IPS-11a (cell line): Measurements from ENCODE around the gene IRF8.
"Not testable (repeated sequence)": the region's sequence is repeated elsewhere in the genome, so short reads cannot be mapped to it uniquely, and the experiment has no call there.

Source experiments
- H3K4me3 ChIP-seq: one replicate; pipeline ENCODE4 v1.5.1; 2013; ENCODE audit warnings: low read depth, low read length, control low read depth

Gene IRF8

GRCh38 chr16:85934210-85934609, 35.2 kb downstream of the IRF8 start:
- no peak overlapping the region for H3K4me3 ChIP-seq

DNA sequence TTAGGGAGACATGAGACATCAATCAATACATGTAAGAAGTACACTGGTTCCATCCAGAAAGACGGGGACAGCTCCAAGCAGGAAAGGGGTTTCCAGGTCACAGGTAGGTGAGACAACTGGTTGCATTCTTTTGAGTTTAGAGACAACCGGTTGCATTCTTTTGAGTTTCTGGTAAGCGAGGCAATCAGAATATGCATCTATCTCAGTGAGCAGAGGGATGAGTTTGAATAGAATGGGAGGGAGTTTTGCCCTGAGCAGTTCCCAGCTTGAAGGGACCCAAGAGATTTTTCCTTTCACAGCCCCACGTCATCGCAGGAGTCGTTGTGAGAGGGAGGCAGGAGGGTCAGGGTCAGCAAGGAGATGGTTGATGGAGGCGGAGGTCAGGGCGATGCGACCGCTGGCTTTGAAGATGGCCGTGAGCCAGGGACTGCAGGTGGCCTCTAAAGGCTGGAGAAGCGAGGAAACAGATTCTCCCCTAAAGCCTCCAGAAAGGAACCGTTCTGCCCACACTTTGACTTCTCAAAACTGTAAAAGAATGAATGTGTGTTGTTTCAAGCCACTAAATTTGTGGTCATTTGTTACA, 36.5 kb downstream of the IRF8 start:
- no peak overlapping the region for H3K4me3 ChIP-seq

- H3K4me3 ChIP-seq: no peak overlapping the region
Measured at GRCh38 chr16:85935974-85936760, 37.2 kb downstream of the IRF8 start.

- H3K4me3 ChIP-seq: no peak overlapping the region
Measured at GRCh38 chr16:85936816-85937215, 37.9 kb downstream of the IRF8 start.

- H3K4me3 ChIP-seq: no peak overlapping the region
Measured at GRCh38 chr16:85940214-85940613, 41.3 kb downstream of the IRF8 start.

- no peak overlapping the region for H3K4me3 ChIP-seq
Measured at GRCh38 chr16:85941863-85942644, 43.1 kb downstream of the IRF8 start.

- not testable (repeated sequence) for H3K4me3 ChIP-seq
Measured at GRCh38 chr16:85942659-85943058, 43.7 kb downstream of the IRF8 start.

DNA sequence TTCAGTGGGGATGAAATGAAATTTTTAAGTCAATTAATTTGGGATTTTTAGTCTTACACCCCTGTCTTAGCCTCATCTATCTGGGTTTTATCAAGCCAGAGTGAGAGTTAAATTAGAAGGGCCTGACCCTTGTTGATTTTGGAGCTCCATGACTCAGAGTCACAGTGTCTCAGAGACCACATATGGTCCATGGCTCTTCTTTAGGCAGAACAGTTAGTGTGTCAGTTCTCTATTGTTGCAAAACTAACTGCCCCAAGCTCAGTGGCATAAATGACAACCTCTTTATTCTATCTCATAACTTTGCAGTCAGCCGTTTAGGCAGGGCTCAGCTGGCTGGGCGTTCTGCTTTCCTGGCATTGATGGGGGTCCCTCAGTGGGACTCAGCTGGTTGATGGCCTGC, 44.7 kb downstream of the IRF8 start:
- no peak overlapping the region for H3K4me3 ChIP-seq

GRCh38 chr16:85944572-85945423, 45.8 kb downstream of the IRF8 start:
- no peak overlapping the region for H3K4me3 ChIP-seq

DNA sequence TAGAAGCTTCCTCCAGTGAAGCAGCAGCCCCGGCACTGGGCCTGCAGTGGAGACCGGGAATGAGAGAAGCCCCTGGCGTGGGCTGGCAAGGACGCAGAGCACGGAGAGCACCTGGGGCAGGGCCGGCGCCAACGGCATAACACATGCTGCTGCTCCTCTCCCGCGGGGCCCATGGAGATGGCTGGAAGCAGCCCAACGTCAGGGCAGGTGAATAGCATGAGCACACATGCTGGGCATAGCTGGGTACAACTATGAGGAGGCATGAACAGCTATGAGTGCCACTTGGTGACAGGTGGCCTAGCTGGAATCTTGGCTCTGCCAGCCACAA, 46.4 kb downstream of the IRF8 start:
- no peak overlapping the region for H3K4me3 ChIP-seq

DNA sequence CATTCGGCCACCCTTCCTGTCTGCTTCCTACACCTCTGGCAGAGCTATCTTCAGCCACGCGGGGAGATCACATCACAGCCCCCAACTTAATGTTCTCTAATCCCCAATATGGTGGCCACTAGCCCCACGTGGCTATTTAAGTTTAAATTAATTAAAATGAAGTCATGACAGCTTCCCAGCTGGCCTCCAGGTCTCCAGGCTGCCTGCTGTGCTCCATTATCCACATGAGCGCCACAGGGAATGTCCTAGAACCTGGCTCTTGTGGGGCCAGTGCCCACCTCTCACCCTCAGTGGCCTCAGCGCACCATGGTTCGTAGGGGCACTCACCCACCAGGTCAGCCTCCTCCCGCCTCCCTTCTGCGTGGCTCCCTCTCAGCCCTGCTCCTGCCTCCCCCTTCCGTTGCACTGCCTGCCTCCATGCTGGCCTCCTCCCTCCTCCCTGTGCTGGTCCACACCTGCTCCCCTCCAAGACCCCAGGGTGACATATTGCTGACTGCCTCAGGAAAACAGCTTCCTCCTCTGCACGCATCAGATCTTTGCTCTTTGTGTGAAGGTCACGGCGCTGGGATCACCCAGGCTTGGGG, 47.7 kb downstream of the IRF8 start:
- no peak overlapping the region for H3K4me3 ChIP-seq

DNA sequence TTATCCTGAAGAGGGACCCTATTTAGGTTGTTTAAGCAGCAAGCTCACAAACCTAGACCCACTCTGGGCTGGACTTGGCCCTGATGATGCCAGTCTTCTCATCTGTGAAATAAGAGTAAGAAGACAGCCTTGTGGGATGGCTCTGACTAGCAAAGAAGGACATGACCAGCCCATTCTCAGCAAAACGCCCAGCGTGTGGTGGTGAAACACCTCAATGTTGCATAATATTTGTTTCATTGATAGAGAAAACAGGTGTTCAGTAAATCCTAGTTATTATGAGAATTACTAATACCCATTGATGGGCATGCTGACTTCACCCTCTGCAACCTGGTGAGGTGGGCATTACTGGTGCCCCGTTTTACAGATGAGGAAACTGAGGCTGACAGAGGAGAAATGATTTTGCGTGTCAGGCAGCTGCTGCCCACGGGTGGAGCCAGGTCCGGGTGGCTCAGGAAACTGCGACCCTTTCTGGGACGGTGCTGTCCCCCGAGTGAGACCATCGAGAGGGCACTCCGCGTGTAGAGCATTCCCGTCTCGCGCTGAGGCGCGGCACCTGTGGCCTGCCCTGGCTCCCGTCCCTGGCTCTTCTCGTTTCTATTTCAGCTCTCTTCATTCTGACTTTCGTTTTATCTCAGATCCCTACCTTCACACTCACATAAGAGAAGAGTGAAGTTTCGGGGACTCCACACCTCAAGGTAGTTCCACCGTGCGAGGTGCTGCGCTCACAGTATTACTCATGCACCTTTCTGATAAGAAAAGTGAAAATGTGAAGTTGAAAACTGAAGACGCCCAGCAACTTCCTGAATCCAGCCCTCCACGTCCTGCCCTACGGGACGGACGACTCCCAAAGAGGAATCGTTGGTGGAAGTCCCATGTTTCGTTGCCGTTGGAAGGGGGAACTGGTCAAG, 48.5 kb downstream of the IRF8 start:
- no peak overlapping the region for H3K4me3 ChIP-seq

DNA sequence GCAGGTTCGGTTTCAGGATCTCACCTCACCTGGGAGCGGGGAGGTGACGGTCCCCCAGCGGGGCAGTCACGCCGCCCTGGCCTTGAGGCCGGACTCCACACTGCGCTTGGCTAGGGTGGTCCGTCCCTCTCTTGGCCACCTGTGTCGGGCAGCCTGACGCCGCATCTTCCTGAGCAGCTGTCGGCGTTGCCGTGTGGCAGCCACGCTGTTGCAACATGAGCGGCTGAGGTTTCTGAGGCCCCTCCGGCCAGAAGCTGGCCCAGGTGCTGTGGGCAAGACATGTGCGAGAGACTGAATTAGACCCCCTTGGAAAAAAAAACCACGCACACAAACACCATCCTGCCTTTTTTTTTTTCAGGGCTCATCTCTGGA, 49.2 kb downstream of the IRF8 start:
- H3K4me3 ChIP-seq: no peak overlapping the region

DNA sequence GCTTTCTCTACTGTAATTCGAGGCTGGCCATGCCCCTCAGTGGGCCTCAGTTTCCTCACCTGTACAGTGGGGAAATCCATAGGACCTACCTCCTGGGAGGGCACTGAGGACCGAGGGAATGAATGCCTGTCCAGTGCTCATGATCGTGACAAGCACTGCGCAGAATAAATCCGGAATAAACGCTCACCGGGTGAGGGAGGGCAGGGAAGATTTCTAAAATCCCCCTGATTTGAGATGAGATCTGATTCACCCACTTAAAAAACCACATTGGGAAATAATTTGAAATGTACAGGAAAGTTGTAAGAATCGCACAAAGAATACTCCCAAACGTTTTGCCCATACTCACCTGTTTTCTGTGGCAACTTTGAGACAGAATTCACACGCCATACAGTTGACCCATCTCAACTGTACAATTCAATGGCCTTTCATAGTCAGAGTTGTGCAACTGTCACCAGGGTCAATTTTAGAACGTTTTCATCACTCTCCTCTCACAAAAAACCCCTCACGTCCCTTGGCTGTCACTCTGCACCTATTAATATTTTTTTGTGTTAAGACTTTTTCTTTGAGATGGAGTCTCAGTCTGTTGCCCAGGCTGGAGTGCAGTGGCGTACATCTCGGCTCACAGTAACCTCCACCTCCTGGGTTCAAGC, 49.8 kb downstream of the IRF8 start:
- H3K4me3 ChIP-seq: no peak overlapping the region

GRCh38 chr16:85950136-85950918, 51.4 kb downstream of the IRF8 start:
- no peak overlapping the region for H3K4me3 ChIP-seq

DNA sequence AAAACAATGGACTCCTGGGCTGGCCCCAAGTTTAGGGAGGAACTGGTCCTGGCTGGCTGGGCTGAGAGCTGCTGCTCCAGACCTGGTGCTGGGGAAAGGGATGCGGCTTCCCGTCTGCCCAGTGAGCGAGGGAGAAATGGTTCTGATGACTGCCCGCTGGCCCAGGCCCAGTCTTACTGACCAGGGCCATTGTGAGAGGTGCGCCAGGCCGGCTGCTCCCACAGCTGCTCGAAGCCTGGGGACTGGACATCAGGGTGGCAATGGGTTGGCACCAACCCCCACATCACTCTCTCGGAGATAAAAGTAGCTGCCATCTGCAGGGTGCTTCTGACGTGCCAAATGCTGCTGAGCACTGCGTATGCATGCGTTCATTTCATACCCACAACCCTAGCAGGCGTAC, 53.2 kb downstream of the IRF8 start:
- H3K4me3 ChIP-seq: no peak overlapping the region

DNA sequence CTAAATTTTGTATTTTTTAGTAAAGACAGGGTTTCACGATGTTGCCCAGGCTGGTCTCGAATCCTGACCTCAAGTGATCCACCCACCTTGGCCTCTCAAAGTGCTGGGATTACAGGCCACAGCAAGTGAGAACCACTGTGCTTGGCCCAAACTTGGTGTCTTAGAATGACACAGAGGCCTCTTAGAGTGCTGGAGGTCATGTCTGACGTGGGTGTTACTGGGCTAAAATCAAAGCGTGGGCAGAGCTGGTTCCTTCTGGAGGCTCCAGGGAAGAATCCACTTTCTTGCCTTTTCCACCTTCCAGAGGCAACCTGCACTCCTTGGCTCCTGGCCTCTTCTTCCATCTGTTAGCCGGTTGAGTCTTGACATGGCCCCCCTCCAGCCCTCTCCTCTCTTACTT, 53.8 kb downstream of the IRF8 start:
- H3K4me3 ChIP-seq: no peak overlapping the region

DNA sequence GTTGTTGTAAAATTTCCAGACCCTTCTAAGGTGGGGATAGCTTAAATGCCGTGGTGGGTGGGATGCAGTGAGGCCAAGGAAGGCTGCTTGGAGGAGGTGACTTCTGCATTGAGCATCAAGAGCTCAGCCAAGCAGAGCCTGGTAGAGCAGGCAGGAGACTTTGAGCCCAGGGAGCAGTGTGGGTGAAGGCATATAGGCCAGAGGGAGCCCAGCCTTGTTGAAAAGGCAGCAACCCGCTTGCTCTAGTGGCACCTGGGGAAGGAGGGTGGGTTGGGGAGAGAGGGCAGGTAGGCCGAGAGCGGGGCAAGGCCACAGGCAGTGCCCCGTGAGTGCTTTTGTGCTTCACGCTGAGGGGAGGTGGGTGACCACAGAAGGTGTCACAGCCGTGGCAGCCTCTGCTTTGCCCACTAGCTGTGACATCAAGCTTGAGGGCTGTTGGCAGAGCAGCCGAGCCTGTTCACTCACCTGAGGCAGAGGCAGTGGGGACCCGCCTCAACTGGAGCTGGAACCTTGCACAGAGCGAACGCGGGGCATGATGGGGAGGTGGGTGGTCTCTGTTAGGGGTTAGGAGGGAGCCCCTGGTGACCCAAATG, 56.1 kb downstream of the IRF8 start:
- no peak overlapping the region for H3K4me3 ChIP-seq
